NCI-H748 treated with DMSO at 0.1 percent for 48 hours (cell line): ENCODE measurements around the gene FAM167B.
A peak's percentile ranks its signal among the peaks of the same experiment; 100 is the strongest.

Experiments
- DNase-seq: peaks from one replicate; lab custom pipeline; 2025; lab: John Stamatoyannopoulos, UW

Gene FAM167B

DNA sequence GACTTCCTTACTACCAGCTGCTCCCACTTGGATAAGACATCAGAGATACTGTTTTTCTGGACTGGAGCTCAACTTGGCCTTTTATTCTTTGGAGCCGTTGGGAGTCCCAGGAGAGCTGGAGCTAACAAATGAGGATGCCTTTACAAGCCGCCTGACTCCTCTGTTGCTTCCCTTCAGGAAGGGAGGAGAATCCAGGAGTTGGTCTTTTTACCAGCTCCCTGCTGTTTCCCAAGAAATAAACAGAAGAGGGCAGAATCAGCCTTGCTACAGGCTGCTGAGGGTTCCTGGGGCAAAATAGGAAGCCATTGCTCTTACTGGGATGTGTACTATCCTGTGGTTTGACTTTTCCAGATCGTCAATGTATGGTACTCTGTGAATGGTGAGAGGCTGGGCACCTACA, 23.3 kb upstream of the FAM167B start:
- no peak for DNase-seq

DNA sequence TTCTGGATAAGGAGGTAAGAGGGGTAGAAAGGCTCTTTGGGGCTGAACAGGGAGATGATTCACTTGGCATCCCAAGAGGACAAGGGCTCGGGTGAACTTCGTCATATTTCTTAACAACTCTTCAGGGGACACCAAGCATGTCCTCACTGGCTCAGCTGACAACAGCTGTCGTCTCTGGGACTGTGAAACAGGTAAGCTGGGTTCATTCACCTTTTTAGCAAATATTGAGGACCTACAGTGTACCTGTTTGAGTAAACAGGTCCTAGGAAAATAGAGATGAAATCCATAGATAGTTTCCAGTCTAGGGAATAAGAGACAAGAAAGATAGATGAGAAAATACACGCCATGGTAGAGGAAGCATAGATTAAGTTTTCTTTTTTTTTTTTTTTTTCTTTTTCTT, 22.7 kb upstream of the FAM167B start:
- no peak for DNase-seq

DNA sequence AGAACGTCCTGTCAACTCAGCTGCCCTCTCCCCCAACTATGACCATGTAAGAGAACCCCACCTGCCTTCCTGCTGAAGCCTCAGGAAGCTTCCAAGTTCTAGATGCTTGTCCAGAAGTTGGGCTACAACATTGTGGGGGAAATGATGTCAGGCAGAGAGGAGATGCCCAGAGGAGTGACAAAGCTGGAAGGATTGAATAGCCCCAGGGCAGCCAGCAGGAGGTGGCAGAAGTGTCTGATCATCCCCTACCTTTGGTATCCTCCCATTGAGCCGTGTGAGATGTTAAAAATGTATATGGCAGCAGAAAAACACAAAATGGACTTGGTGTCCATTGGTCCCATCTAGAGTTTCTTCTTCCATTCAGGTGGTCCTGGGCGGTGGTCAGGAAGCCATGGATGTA, 18.3 kb upstream of the FAM167B start:
- no peak for DNase-seq

DNA sequence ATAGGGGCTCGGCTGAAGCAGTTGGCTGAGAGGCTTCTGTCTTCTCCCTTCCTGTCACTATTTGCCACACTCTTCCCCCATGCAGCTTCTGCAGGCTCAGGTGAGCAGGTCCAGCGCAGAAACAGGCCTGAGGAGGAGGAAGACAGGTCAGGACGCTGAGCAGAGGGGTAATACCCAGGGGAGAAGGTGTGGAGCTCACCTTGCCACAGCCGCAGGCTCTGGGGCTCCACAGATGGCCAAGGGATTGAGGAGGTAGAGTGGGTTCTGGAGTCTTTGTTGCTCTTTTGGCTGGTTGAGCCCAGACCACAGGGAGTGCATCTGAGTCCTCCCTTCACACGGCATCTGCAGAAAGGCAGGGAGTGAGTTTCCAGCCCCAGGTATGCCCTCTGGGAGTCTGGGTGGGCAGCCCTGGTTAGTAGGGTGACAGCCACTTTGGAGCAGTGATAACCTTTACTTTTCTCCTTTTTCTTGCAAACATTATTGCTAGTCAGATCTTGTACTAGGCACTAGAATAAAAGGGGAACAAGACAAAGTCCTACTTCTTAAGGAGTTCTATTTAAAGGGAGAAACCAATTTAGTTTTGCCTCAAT, 15.1 kb upstream of the FAM167B start:
- DNase-seq = no peak

DNA sequence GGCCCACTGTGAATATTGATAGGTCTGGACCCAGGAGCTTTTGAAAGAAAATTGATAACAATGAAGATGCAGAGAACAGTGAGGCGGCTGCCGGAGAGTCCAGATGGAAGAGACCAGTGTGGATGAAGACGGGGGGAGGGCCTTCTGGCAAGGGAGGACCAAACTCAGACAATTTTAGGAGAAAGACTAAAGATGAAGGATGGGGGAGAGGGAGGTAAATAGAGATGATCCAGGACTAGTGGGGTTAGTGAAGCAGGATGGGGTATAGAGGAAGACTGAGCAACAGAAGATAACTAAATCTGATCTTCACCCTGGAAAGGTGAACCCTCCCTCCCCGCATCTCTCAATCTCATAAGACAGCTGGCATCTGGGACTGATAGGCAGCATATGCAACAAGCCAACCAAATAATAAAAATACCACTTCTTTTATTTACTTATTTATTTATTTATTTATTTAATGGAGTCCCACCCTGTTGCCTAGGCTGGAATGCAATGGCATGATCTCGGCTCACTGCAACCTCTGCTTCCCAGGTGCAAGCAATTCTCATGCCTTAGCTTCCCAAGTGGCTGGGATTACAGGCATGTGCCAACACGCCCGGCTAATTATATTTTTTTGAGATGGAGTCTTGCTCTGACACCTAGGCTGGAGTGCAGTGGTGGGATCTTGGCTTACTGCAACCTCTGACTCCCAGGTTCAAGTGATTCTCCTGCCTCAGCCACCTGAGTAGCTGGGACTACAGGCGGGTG, 14.3 kb upstream of the FAM167B start:
- DNase-seq = no peak

DNA sequence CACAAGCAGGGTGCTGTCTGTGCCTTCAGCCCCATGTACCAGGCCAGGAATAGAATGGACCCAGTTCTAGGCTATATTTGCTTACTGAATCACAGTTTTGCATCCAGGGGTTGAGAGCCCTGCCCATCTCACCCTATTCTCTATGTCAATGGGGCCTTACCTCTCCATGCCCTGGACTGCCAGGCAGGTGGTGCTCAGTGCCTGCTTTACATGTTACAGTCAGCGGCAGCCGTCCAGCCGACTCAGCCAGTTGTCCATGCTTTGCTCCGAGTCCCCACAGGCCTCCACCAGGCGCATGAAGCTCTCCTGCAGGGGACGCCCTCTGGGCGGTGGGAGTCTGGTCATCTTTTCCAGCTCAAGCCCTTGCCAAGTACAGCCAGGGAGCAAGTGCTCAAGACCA, 12.2 kb upstream of the FAM167B start:
- DNase-seq = no peak

DNA sequence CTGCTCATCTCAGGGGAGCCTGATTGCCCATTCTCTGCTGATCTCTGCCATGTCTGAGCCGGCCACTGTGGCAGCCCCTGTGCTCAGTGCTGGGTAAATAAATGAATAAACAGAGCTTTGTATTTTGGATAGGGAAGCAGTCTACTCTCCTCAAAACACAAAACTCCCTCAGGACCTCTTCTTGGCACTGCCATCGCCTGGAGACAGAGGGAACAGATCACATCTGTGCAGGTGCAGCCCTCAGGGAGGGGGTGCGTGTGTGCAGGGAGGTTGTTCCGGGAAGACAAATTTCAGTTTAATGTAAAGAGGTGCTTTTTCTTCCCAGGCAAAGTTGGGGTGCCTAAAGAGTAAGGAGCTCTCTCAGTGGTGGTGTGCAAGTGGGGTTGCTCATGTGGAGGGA, 7.7 kb upstream of the FAM167B start:
- DNase-seq = no peak

DNA sequence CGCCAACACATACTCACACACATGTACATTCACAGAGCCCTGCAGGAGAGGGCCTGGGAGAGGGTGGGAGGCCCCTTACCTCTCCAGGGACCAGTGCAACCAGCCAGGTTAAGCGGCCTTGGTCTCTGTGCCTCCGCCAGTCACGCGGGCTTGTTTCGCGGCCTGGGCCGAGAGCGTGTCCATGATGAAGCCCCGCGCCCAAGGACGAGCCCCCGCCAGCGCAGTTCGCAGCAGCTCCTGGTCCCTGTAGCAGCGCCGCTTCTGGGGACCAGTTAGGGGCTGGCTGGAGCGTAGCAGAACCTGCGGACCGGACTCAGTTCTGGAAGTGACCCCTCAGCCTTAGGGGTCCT, 7.3 kb upstream of the FAM167B start:
- peak; percentile 13 for DNase-seq

DNA sequence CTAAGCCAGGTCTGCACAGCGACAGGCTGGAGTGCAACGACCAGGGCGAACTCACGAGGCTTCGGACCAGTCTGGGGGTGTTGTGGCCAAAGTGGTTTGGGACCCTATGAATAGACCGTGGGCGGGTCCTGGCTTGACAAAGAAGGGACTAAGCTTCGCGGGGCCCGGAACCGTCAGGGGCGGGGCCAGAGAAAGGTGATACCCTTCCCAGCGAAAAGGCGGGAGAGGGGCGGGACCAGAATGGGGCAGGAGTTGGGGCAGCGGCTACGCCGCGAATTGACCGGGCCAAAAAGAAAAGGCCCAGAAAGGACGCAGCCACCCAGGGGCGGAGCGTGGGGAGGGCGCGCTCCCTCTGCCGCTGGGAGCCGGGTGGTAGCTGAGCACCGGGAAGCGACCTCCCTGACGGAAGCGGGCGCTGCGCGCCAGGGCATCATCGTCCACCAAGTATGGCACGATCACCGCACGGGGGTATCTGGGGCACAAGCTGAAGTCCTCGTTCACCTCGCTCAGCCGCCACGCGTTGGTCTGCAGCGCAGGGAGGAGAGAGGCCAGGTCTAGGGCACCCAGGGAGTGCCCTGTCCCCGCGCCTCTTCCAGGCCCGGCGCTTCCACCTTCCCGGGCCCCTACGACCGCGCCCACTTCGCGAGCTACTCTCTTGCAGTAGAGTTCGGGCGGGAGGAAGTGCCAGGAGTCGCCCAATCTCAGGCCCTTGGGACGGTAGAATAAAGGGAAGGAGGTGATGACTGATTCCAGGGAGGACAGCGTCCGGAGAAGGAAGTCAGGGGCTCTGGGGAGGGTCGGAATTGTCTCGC, 6.7 kb upstream of the FAM167B start:
- DNase-seq = peak; percentile 34

DNA sequence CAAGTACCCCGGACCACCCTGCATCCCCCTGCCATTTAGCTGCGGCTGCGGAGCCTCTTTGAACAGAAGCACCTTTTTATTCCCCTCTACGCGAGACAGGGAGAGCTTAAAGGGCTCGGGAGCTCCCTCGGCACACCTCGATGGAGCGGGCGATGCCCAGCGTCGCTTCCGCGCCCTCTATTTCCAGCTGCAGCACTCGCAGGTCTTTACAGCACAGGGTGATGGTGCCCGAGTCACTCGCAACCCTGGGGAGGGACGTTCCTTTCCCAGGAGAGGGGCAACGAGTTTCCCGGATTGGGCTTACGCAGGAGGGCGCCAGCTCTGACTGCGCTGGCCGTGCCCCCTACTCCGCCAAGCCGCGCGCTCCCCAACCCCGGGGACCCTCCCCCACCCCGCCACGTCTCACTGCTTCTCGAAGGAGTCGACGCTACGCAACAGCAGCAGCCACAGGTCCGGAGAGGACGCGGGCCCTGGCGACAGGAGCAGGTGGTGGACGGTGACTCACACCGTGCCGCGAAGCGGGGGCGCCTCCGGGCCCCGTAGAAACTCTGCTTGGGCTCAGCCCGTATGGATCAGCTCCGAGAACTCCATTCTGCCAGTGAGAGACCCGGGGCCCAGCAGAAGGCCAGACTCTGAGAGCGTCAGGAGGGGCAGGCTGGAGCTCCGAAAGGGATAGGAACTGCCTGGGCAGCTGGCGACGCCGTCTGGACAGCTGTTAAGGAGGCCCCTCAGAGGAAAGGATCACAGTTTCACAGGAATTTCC, 5.8 kb upstream of the FAM167B start:
- DNase-seq = no peak

DNA sequence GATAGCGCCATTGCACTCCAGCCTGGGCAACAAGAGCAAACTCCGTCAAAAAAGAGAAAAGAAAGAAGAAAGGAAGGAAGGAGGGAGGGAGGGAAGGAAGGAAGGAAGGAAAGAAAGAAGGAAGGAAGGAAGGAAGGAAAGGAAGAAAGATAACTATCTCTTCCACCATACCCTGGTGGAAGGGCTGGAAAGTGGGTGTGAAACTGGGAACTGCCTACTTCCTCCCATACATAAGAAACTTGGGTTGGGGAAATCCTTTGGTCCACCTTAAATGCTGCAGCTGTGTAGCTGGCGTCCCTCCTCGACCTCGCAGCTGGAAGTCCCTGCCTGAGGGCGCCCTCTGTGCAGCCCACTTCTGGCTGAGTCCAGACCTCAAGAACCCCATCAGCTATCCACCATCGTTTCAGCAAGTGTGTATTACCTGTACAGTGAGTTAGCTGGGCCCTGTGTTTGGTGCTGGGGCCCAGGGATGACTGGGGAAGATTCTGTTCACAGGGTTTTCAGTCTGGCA, 4.6 kb upstream of the FAM167B start:
- DNase-seq = no peak

DNA sequence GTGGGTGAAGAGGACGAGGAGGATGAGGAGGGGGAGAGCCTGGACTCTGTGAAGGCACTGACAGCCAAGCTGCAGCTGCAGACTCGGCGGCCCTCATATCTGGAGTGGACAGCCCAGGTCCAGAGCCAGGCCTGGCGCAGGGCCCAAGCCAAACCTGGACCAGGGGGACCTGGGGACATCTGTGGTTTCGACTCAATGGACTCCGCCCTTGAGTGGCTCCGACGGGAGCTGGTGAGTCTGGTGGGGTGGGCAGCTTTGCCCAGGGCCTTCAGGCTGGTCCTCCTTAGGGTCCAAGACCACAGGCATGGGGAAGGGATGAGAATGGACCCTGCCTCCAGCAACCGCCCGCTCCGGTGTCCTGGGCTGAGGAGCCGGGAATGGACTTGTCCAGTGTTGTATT, 430 bp downstream of the FAM167B start:
- DNase-seq = no peak

DNA sequence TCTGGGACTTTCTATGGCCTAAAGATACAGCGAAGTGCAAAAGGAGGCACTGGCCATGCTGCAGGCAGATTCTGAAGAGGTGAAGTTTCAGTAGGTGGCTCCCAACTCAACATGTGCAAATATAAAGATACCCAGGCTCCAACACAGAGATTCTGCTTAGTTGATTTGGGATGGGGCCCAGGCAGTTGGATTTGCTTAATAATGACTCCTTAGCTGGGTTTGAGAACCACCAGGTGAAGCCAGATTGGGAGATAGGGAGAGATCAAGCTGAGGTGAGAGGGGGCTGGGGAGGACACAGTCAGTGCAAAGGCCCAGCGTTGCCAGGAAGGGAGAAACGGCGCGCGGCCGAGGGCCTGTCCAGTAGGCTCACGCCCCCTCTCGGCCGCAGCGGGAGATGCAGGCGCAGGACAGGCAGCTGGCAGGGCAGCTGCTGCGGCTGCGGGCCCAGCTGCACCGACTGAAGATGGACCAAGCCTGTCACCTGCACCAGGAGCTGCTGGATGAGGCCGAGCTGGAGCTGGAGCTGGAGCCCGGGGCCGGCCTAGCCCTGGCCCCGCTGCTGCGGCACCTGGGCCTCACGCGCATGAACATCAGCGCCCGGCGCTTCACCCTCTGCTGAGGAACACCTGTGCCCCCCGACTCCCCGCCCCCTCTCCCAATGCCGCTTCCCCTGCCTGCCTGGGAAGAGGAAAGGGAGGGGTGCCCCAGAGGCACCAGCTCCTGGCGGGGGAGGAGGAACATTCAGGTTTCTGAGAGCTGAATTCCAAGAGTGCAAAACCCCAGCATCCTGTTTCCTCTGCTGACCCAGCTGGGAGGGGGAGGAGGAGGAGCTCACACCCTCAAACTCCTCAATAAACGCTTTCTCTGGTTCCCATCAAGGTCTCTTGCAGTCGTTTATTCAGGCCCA, 1.2 kb downstream of the FAM167B start:
- peak; percentile 39 for DNase-seq

DNA sequence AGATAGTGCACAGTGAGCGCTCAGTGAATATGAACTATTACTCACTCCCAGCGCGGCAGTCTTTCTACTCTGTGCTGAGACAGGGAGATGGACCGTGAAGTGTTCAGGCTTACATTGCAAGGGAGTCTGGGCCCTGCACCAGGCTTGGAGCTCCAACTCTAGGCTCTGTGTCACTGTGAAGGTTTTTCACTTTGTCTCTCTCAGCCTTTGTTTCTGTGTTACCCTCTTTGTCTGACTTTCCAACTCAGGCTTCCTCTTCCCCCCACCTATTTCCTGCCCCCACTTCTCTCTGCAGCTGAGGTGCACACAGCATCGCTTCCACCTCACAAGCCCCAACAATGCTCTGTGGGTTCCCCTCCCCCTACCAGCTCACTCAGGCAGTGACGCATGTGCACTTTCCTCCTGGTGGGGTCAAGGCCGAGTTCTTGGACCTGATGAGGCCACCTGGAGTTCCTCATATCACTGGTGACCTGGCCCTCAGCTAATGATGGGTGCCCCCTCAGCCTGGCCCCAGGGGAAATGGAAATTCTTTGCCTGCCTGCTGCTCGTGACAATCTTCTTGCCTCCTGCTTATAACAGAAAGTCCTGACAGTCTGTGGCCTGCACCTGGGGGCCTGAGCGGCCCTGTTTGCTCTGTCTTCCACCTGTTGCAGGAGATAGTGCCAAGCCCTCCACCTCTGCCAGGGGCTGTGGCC, 3.0 kb downstream of the FAM167B start:
- no peak for DNase-seq

DNA sequence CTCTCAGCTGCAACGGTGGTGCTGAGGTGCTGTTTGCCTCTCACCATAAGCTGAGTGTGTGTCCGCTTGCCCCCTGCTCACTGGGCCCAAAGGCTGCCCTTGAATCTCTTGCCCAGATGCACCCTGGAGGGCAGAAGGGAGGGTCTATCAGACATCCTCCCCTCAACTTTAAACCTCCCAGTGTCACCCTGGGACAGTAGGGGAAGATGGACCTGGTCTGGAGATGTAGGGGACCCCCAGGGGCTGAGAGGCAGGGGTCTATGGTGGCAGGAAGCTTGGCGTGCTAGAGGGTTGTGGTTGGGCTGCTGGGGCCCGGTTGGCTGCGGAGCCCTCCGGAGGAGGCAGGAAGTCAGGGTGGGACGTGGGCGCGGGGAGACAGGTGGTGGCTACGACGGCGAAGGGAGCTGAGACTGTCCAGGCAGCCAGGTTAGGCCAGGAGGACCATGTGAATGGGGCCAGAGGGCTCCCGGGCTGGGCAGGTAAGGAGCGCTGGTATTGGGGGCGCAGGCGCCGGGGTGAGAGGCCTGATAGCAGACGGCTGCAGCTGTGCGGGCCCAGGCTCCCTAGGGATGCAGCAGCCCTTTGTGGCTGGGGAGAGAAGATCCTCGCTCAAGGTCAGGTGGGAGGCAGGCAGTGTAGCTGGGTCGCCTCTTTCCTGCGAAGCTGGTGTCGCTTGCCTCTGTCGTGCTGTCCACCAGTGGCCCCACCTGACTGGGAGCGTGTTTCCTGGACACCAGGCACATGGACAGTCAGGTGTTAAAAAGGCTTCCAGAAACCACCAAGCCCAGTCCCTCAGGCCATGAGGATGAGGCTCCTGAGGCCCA, 4.1 kb downstream of the FAM167B start, which contains the start of gene LCK:
TSS of gene LCK (plus strand) at position 373 of the 824 bp plus-strand sequence. CDS start 23,065 bp downstream, outside the sequence.
- DNase-seq = no peak

DNA sequence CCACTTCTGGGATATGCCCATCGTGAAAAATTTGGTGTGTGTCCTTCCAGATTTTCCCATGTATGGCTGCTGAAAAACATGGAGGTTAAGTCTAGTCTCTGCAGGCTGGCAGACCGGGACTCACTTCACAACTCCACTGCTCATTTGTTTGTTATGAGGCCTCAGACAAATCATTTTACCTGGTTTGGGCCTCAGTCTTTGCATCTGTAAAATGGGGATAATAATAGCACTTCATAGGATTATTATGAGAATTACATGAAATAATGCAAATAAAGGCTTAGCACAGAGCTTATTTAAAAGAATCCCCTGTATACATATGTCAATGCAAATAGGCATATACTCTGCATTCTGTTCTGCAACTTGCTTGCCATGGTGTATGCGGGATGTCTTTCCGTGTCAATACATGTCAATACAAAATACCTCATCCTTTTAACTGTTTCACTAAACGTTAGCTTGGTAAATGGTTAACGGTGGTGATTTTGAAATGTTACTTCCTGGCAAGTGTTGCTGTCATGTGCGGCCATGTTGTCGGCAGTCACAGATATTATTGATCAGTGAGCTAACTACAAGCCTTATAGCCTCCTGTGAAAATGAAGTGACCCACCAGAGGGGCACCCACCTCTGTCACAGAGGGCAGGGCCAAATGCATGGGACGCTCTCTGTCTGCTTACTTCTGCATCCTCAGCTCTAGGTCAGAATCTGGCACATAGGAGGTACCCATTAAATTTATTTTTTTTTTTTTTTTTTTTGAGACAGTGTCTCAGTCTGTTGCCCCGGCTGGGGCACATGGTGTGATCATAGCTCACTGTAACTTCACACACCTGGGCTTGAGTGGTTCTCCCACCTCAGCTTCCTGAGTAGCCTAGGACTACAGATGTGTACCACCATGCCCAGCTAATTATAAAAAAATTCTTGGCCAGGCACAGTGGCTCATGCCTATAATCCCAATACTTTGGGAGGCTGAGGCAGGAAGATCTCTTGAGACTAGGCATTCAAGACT, 8.3 kb downstream of the FAM167B start:
- DNase-seq = no peak

DNA sequence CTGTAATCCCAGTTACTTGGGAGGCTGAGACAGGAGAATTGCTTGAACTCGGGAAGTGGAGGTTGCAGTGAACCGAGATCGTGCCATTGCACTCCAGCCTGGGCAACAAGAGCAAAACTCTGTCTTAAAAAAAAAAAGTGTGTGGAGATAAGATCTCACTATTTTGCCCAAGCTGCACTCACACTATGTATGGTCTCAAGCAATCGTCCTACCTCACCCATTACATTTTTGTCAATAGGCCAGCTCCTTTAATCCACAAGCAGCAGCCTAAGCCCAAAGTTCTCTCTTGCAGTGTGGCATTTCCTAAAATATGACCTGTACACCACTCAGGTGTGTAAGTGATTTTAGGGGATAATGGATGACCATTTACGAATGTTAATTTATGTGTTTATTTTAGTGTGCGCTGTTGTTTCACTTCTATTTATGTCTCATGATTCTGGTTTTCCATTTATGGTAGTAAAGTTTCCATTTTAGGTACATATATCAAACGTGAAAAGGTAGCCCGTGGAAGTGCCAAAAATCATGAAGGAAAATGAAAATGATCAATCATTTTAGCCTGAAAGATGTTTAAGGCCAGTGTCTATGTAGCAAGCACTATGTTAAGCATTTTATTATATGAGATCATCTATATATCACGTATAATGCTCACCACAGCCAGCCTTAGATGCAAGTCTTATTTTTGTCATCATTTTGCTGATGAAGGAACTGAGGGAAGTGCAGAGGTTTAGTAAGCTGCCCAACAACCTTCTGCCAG, 9.6 kb downstream of the FAM167B start:
- no peak for DNase-seq

DNA sequence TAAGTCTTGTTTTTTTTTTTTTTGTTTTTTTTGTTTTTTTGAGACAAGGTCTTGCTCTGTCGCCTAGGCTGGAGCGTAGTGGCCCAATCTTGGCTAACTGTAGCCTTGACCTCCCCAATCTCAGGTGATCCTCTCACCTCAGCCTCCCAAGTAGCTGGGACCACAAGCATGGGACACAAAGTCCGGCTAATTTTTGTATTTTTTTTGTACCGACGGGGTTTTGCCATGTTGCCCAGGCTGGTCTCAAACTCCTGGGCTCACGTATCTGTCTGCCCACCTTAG, 10.1 kb downstream of the FAM167B start:
- no peak for DNase-seq
